GM12878 (cell line): Measurements from ENCODE around the gene ACKR1. TPM values are rescaled to one million over a fixed set of nuclear protein-coding genes. Genes with fewer than 3 reads are reported as not detected.

ENCODE experiments used
- ATAC-seq: fragments of 200-7000 bp; cut with Tn5 transposase; 3 replicates; pipeline ENCODE4 v1.9.1; 2020; ENCODE audit warnings: mild to moderate bottlenecking, moderate library complexity
- BruUV-seq: library from RNA; stranded (reverse); fragments of 400-500 nt; replicated peaks from 2 replicates; lab custom pipeline; 2021; lab: Mats Ljungman, UMichigan
- CTCF ChIA-PET: fragments of 300-600 bp; sonication (Branson Sonifier 250); formaldehyde crosslinking; extraction: SDS; loops from one replicate; lab custom pipeline; 2021; ENCODE audit warnings: inconsistent platforms; lab: Yijun Ruan, JAX
- POLR2A ChIA-PET: fragments of 350-600 bp; formaldehyde crosslinking; extraction: SDS; loops from one replicate; lab custom pipeline; 2021; ENCODE audit warnings: inconsistent platforms; lab: Charles Lee
- RAD21 ChIA-PET: fragments of 300-600 bp; sonication (Branson Sonifier 250); formaldehyde crosslinking; loops from one replicate; lab custom pipeline; 2023; ENCODE audit warnings: antibody characterized with exemption; ENCODE audit not compliant: unreplicated experiment; lab: Charles Lee
- SMC1A ChIA-PET: fragments of 300-600 bp; sonication (Branson Sonifier 250); formaldehyde crosslinking; loops from one replicate; lab custom pipeline; 2023; ENCODE audit not compliant: unreplicated experiment, uncharacterized antibody; lab: Charles Lee
- DNase-seq: peaks from one replicate; pipeline ENCODE4 v3.0.0-alpha.2; 2011; ENCODE audit warnings: low read depth, low spot score
- FAIRE-seq: peaks from 3 replicates; lab custom pipeline; 2011; peaks lifted over from hg19 to GRCh38; lab: Jason Lieb, UNC
- H2AFZ ChIP-seq: 2 replicates; pipeline ENCODE4 v1.6.0; 2011; ENCODE audit warnings: low read depth, low read length, control low read depth; ENCODE audit not compliant: control insufficient read depth
- H3K27ac ChIP-seq: 2 replicates; pipeline ENCODE4 v1.5.1; 2011; ENCODE audit warnings: control low read depth; ENCODE audit not compliant: control insufficient read depth, insufficient read depth
- H3K27me3 ChIP-seq, 2 experiments: replicated peaks in 1 of 2; 2 replicates each; pipeline versions ENCODE4 v1.6.0 to v1.6.1; 2011; ENCODE audit warnings: low read length in 1 of 2; ENCODE audit not compliant: control insufficient read depth in 2 of 2, insufficient read depth in 2 of 2
- H3K36me3 ChIP-seq, 2 experiments: 2 replicates each; pipeline ENCODE4 v1.5.1; 2011; ENCODE audit warnings: low read length in 1 of 2; ENCODE audit not compliant: control insufficient read depth in 2 of 2, insufficient read depth in 2 of 2
- H3K4me1 ChIP-seq: 2 replicates; pipeline ENCODE4 v1.6.1; 2011; ENCODE audit warnings: mild to moderate bottlenecking, low read length, moderate library complexity, mixed read lengths; ENCODE audit not compliant: control insufficient read depth, insufficient read depth
- H3K4me2 ChIP-seq: 2 replicates; pipeline ENCODE4 v1.6.0; 2011; ENCODE audit warnings: control low read depth; ENCODE audit not compliant: control insufficient read depth, insufficient read depth
- H3K4me3 ChIP-seq: fragments of 200-600 bp; sonication (generic); 2 replicates; pipeline ENCODE4 v1.5.1; 2016
- H3K79me2 ChIP-seq: 2 replicates; pipeline ENCODE4 v1.6.0; 2011; ENCODE audit warnings: low read length; ENCODE audit not compliant: control insufficient read depth, insufficient read depth
- H3K9ac ChIP-seq: 2 replicates; pipeline ENCODE4 v1.8.0; 2011; ENCODE audit warnings: low read length, control low read depth, mixed read lengths; ENCODE audit not compliant: control insufficient read depth, insufficient read depth
- H3K9me3 ChIP-seq: replicated peaks from 3 replicates; pipeline ENCODE4 v1.5.1; 2011; ENCODE audit warnings: mild to moderate bottlenecking, low read length; ENCODE audit not compliant: control insufficient read depth, insufficient read depth
- H4K20me1 ChIP-seq: 2 replicates; pipeline ENCODE4 v1.6.0; 2011; ENCODE audit not compliant: control insufficient read depth, insufficient read depth
- EED ChIP-seq: sonication (generic); IDR thresholded peaks from 2 replicates; pipeline ENCODE4 v1.6.1; 2016; ENCODE audit warnings: antibody characterized with exemption, low read depth
- EGR1 ChIP-seq, 2 experiments: IDR thresholded peaks; 1 replicate in 1 of 2; 2 replicates in 1 of 2; pipeline ENCODE4 v1.6.1; 2011 to 2012; ENCODE audit warnings: low read depth in 2 of 2, low read length in 2 of 2, borderline replicate concordance in 1 of 2, mild to moderate bottlenecking in 1 of 2, moderate library complexity in 1 of 2
- KDM1A ChIP-seq: fragments of 200-600 bp; sonication (generic); IDR thresholded peaks from 2 replicates; pipeline ENCODE4 v1.6.1; 2016; ENCODE audit warnings: borderline replicate concordance
- RAD21 ChIP-seq: IDR thresholded peaks from 2 replicates; pipeline ENCODE4 v1.6.1; 2011; ENCODE audit warnings: mild to moderate bottlenecking, low read depth, low read length, moderate library complexity; ENCODE audit not compliant: insufficient read depth
- SMAD1 ChIP-seq: fragments of 450-650 bp; IDR thresholded peaks from 2 replicates; pipeline ENCODE4 v1.6.1; 2018; ENCODE audit warnings: mild to moderate bottlenecking, low read depth; ENCODE audit not compliant: partially characterized antibody
- SMC3 ChIP-seq: IDR thresholded peaks from 2 replicates; pipeline ENCODE4 v1.6.1; 2011; ENCODE audit warnings: low read length, improper control_type of control experiment, borderline replicate concordance
- TAF1 ChIP-seq: IDR thresholded peaks from 2 replicates; pipeline ENCODE4 v1.6.1; 2011; ENCODE audit warnings: mild to moderate bottlenecking, low read depth, low read length, borderline replicate concordance
- YY1 ChIP-seq: IDR thresholded peaks from 2 replicates; pipeline ENCODE4 v1.6.1; 2011; ENCODE audit warnings: low read depth, mild to moderate bottlenecking, low read length
- ZZZ3 ChIP-seq: IDR thresholded peaks from 2 replicates; pipeline ENCODE4 v1.6.1; 2011; ENCODE audit warnings: low read depth; ENCODE audit not compliant: control insufficient read depth, insufficient read length
- WGBS: methylation state at CpG from one replicate; pipeline ENCODE4 v1.1.6; 2016; ENCODE audit warnings: low lambda C conversion rate; ENCODE audit not compliant: insufficient replicate concordance, insufficient coverage; ENCODE audit errors: missing lambda C conversion rate; 5-methylcytosine and 5-hydroxymethylcytosine counted together
- in situ Hi-C: fragments of 300-500 bp; cut with MboI; formaldehyde crosslinking; loops from 9 replicates; pipeline ENCODE4 v1.14.3; 2018; ENCODE audit warnings: mixed read lengths
- intact Hi-C: fragments of 100-400 bp; cut with micrococcal nuclease; formaldehyde crosslinking; loops from one replicate; pipeline ENCODE4 v1.14.2; 2022; ENCODE audit not compliant: unreplicated experiment
- polyA plus RNA-seq, 11 experiments: library from polyadenylated mRNA; depleted of rRNA in 4 of 11; unstranded in 6 of 11; stranded (reverse) in 5 of 11; fragments of >200 nt; fragmentation: Nextera tagmentation in 4 of 11; fragmentation: Illumina TruSeq in 1 of 11; extraction: Ambion mirVana in 4 of 11; extraction: Trizol in 1 of 11; gene quantifications; 1 replicate in 1 of 11; 2 replicates in 10 of 11; pipeline versions ENCODE4 v1.2.1 to v1.2.3, GENCODE V29; 2011 to 2016; ENCODE audit warnings: inconsistent platforms in 2 of 11, missing spikeins in 2 of 11, low read depth in 1 of 11
- total RNA-seq, 4 experiments: library from RNA; depleted of rRNA in 3 of 4; stranded (reverse); fragments of >200 nt in 3 of 4; fragmentation: Illumina TruSeq in 1 of 4; extraction: Trizol in 1 of 4; gene quantifications; 2 replicates each; pipeline versions ENCODE4 v1.2.1 to v1.2.3, GENCODE V29; 2013 to 2021
- TF ChIP-seq, protein P1 (sequence below), 3 experiments: IDR thresholded peaks in 2 of 3; conservative IDR thresholded peaks in 1 of 3; 2 replicates each; pipeline ENCODE4 v1.5.1; 2011; ENCODE audit warnings: low read depth in 3 of 3, low read length in 3 of 3, mild to moderate bottlenecking in 3 of 3, control low read depth in 2 of 3, moderate library complexity in 2 of 3, inconsistent platforms in 1 of 3, mixed read lengths in 1 of 3; ENCODE audit not compliant: control insufficient read depth in 2 of 3, insufficient read depth in 1 of 3; ENCODE audit errors: extremely low read depth in 1 of 3
- TF ChIP-seq, protein P2 (sequence below): fragments of 450-650 bp; IDR thresholded peaks from 2 replicates; pipeline ENCODE4 v1.6.1; 2016; ENCODE audit warnings: mild to moderate bottlenecking

The ACKR1 gene
- total and polyA plus RNA-seq, 10 of the 15 experiments (the other 5 are each of a cell fraction or from before 2014, with no cell fraction given), result 0.06 to 1.8 (median 0.38) TPM; not detected in 1

DNA sequence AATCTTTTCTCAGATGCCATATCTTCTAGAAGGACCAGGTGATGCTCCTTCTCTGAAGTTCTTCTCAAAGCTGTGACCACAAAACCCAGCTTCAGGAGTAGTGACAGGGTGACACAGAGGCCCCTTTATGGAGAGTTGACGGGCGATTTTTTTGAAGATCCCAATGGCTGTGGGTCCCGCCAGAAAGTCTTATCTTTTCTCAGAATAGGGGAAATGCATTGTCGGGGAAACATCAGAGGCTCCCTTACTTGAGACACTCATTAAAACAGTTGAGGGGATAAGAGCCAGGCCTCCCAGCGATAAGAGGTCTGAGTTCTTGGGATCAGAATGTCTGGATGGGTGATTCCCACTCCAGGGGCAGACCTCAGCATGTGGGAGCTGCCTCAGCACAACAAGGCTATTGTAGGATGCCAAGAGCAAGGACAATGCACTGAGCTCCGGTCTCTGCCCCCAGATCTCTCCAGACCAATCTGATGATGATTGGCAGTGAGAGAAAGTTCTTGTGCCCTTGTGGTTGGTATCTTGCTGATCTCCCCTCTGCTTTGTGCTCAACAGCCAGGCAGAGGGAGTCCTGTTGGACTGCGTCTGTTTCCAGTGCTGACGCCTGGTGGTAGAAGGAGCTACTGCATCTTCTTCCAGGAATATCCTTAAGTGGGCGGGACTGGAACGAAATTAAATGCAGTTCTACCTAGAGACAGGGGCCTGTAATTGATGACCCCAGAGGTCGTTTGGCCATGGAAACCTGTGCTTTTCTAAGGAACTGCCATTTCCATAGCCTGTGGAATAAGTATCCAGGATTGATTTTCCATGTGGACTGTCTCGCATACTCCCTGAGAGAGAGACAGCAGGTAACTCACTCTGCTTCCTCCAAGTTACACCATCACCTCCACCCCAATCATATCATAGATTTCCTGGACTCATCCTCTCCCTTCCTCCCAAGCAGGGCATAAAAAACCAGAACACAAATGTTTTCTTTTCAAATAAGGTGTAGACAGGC is 6.8 kb upstream of the ACKR1 start:
- no peak overlapping the region for H3K9ac ChIP-seq
- H3K9me3 ChIP-seq, result no peaks in the 10 kb centered on the region
- ChIA-PET POLR2A (no interaction called here), RAD21 (interaction anchor here (0.7 to 1.0 kb wide), 6 partner anchors 11 to 810 kb away, joined by 3 to 5 read pairs (median 4); no protein-coding TSS in a partner anchor), CTCF (interaction anchor here (0.6 to 6.0 kb wide), 15 partner anchors 9 to 729 kb away, joined by 3 to 83 read pairs (median 4); no protein-coding TSS in a partner anchor), SMC1A (interaction anchor here (0.8 to 3.8 kb wide), 10 partner anchors 9 to 65 kb away, joined by 3 to 20 read pairs (median 5); no protein-coding TSS in a partner anchor)
- TF ChIP-seq, protein P1, sequence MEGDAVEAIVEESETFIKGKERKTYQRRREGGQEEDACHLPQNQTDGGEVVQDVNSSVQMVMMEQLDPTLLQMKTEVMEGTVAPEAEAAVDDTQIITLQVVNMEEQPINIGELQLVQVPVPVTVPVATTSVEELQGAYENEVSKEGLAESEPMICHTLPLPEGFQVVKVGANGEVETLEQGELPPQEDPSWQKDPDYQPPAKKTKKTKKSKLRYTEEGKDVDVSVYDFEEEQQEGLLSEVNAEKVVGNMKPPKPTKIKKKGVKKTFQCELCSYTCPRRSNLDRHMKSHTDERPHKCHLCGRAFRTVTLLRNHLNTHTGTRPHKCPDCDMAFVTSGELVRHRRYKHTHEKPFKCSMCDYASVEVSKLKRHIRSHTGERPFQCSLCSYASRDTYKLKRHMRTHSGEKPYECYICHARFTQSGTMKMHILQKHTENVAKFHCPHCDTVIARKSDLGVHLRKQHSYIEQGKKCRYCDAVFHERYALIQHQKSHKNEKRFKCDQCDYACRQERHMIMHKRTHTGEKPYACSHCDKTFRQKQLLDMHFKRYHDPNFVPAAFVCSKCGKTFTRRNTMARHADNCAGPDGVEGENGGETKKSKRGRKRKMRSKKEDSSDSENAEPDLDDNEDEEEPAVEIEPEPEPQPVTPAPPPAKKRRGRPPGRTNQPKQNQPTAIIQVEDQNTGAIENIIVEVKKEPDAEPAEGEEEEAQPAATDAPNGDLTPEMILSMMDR (IDR thresholded peaks at IDR 0.05 in 2 of 3, conservative IDR thresholded peaks at IDR 0.05 in 1 of 3; ENCODE audit: control insufficient read depth in 2 of 3, extremely low read depth in 1 of 3, insufficient read depth in 1 of 3, low read depth in 3 of 3, low read length in 3 of 3), result peak; percentile 83 to 90 (median 88)
- TF ChIP-seq SMC3 (peak; percentile 89), KDM1A (no peak), RAD21 (peak; percentile 65), TAF1 (no peak), EED (no peak), YY1 (0 out of 2 replicates have a peak, but pooled peaks have one; percentile 39), ZZZ3 (no peak), SMAD1 (no peak), EGR1 (IDR thresholded peaks at IDR 0.05; ENCODE audit: borderline replicate concordance in 1 of 2, low read depth in 2 of 2, low read length in 2 of 2) (no peak)
- TF ChIP-seq, protein P2, sequence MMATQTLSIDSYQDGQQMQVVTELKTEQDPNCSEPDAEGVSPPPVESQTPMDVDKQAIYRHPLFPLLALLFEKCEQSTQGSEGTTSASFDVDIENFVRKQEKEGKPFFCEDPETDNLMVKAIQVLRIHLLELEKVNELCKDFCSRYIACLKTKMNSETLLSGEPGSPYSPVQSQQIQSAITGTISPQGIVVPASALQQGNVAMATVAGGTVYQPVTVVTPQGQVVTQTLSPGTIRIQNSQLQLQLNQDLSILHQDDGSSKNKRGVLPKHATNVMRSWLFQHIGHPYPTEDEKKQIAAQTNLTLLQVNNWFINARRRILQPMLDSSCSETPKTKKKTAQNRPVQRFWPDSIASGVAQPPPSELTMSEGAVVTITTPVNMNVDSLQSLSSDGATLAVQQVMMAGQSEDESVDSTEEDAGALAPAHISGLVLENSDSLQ, result 0 out of 2 replicates have a peak, but pooled peaks have one; percentile 11
- WGBS, result 34% methylated on average over 12 of the region's 12 CpGs
- H3K4me2 ChIP-seq, result no peak overlapping the region
- intact Hi-C loops, result loop anchor here (1.0 to 5.0 kb wide), 2 partner anchors 37 to 66 kb away; no protein-coding TSS in a partner anchor
- H3K27ac ChIP-seq, result no peak overlapping the region
- H3K4me1 ChIP-seq, result no peaks in the 10 kb centered on the region
- H3K4me3 ChIP-seq, result no peak overlapping the region
- H2AFZ ChIP-seq, result no peak overlapping the region
- ATAC-seq, result peak; percentile 96
- DNase-seq, result no peak
- in situ Hi-C loops, result loop anchor here (5.0 kb wide), 1 partner anchor 36 kb away; no protein-coding TSS in a partner anchor
- no peaks in the 10 kb centered on the region for H3K79me2 ChIP-seq
- peak; percentile 92 for FAIRE-seq
- peaks cover 0 to 2% of the 10 kb centered on the region in 2 experiments; a peak in 2 of 4 replicates for H3K27me3 ChIP-seq
- BruUV-seq, result no TSS peak
- no peaks in the 10 kb centered on the region for H3K36me3 ChIP-seq
- H4K20me1 ChIP-seq, result no peaks in the 10 kb centered on the region
